ENCODE measurements around the gene ZFYVE27.

GRCh38 chr10:97740613-97741012 lies 3.7 kb downstream of the ZFYVE27 start:
- TF ChIP-seq POLR2A (IDR thresholded peaks at IDR 0.05) (no peak), CTCF (IDR thresholded peaks at IDR 0.05) (no peak)
